Measurements from ENCODE around the gene CHMP4B. TPM values are rescaled to one million over a fixed set of nuclear protein-coding genes. Genes with fewer than 3 reads are reported as not detected.

CHMP4B gene
- total and polyA plus RNA-seq, 12 donors = 87.5 to 246 (median 103) TPM

- Histone ChIP-seq H3K36me3 (no peaks in the 10 kb centered on the region), H3K27me3 (no peaks in the 10 kb centered on the region), H3K9me3 (no peaks in the 10 kb centered on the region), H3K4me3 (no peak overlapping the region), H3K27ac (no peak overlapping the region), H3K4me1 (no peaks in the 10 kb centered on the region)
- ATAC-seq (no peak), DNase-seq (no peak)
- TF ChIP-seq CTCF (IDR thresholded peaks at IDR 0.05) = no peak
- intact Hi-C loops (cut with DNase I) = loop anchor here in 5 of 10 donors (5.0 to 10.0 kb wide), 5 partner anchors 199 to 264 kb away; no protein-coding TSS in a partner anchor
- 78 to 80% methylated on average over 6 of the region's 6 CpGs for WGBS, 2 donors
Observed at GRCh38 chr20:33868595-33868994, 57.4 kb downstream of the CHMP4B start.

DNA sequence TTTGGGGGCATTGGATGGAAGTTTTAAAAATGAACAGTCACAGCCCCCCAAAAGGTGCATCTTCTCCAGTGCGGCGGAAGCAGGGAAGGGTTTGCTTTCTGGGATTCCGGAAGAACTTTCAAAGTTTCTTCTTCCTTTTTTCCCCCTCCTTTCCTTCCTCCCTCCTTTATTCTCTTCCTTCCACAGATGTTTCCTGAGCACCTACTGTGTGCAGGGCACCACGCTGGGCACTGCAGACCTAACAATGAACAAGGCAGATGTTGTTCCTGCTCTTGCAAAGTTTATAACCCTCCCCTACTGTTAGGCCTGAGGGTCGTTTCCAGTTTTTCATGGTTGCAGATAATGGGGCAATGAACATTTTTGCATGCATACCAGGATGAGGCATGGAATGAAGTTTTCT is 58.1 kb downstream of the CHMP4B start:
- no peak overlapping the region for H3K4me3 ChIP-seq
- intact Hi-C loops (cut with DNase I) = loop anchor here in 5 of 10 donors (5.0 to 10.0 kb wide), 5 partner anchors 198 to 263 kb away; no protein-coding TSS in a partner anchor
- no peak for TF ChIP-seq CTCF (IDR thresholded peaks at IDR 0.05)
- ATAC-seq = no peak
- no peaks in the 10 kb centered on the region for H3K36me3 ChIP-seq
- WGBS, 2 donors = 78 to 86% methylated on average over 5 of the region's 5 CpGs
- DNase-seq = no peak
- H3K4me1 ChIP-seq = no peaks in the 10 kb centered on the region
- no peaks in the 10 kb centered on the region for H3K9me3 ChIP-seq
- no peak overlapping the region for H3K27ac ChIP-seq
- no peaks in the 10 kb centered on the region for H3K27me3 ChIP-seq

DNA sequence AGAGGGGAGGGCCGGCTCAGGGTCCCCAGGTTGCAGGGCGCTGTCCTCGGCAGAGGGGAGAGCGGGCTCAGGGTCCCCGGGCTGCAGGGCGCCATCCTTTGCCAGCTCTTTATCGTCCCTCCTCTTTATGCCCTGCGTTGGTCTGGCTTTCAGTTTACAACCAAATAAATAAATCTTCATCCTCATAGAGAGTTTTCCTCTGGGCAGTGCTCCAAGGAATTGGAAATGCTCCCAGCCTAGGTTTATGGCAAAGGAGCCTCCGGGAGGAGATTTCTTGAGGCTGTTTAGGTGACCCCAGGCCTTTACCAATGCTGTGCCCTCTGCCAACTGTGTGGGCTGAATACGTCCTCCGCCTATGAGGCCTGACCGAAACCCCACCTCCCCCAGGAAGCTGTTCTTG is 60.2 kb downstream of the CHMP4B start:
- H3K9me3 ChIP-seq = no peaks in the 10 kb centered on the region
- no peak overlapping the region for H3K27ac ChIP-seq
- intact Hi-C loops (cut with DNase I) = no loop called here
- H3K4me1 ChIP-seq = no peaks in the 10 kb centered on the region
- no peaks in the 10 kb centered on the region for H3K27me3 ChIP-seq
- ATAC-seq = no peak
- no peaks in the 10 kb centered on the region for H3K36me3 ChIP-seq
- 74 to 76% methylated on average over 12 of the region's 12 CpGs for WGBS, 2 donors
- no peak for DNase-seq
- no peak for TF ChIP-seq CTCF (IDR thresholded peaks at IDR 0.05)
- no peak overlapping the region for H3K4me3 ChIP-seq

GRCh38 chr20:33874129-33874528 is 63.0 kb downstream of the CHMP4B start:
- Histone ChIP-seq H3K36me3 (no peaks in the 10 kb centered on the region), H3K27ac (no peak overlapping the region), H3K9me3 (peaks cover 0 to 15% (median 5%) of the 10 kb centered on the region in 11 donors), H3K4me1 (no peaks in the 10 kb centered on the region), H3K4me3 (no peak overlapping the region), H3K27me3 (no peaks in the 10 kb centered on the region)
- TF ChIP-seq CTCF (IDR thresholded peaks at IDR 0.05) = no peak
- ATAC-seq = no peak
- 78 to 81% methylated on average over 7 of the region's 7 CpGs for WGBS, 2 donors
- intact Hi-C loops (cut with DNase I) = no loop called here
- no peak for DNase-seq

All from heart right ventricle (tissue), 16 donors.